ENCODE measurements around the gene PRDM16.

DNA sequence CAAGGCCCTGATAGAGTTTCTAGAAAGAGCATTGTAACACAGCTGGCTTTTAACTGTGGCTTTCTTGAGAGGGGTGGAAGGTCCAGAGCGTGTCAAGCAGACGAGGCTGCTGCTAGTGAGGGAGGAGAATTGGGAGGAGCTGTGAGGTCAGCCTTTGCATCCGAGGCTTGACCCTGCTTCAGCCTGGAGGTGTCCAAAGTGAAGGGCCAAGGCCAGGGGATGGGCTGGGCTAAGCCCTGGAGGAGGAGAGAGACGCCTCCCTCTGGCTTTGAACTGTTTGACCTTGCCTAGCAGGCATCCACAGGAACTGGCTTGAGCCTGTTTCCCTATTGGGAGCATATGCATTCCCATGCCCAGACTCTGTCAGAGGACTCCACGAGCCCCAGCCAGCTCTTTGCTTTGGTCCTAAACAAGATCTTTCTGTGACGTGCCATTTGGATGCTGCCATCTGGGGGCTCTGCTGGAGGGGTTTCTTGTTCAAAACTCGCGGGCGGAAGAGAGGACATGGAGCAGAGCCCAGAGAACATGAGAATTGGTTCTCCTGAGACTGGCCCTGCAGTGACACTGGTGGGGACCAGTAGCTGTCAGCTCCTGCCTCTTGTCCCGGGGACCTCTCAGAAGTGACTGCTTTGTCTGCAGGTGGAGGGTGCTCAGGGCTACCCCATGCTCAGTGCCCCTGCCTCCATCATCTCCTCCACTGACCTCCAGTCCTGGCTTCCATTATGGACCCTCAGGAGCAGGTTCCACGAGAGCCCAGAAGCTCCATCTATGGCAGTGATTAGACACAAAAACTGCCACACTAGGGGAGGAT, 42.2 kb upstream of the PRDM16 start:
- no peak for TF ChIP-seq POLR2A (IDR thresholded peaks at IDR 0.05)
- TF ChIP-seq, protein P1, sequence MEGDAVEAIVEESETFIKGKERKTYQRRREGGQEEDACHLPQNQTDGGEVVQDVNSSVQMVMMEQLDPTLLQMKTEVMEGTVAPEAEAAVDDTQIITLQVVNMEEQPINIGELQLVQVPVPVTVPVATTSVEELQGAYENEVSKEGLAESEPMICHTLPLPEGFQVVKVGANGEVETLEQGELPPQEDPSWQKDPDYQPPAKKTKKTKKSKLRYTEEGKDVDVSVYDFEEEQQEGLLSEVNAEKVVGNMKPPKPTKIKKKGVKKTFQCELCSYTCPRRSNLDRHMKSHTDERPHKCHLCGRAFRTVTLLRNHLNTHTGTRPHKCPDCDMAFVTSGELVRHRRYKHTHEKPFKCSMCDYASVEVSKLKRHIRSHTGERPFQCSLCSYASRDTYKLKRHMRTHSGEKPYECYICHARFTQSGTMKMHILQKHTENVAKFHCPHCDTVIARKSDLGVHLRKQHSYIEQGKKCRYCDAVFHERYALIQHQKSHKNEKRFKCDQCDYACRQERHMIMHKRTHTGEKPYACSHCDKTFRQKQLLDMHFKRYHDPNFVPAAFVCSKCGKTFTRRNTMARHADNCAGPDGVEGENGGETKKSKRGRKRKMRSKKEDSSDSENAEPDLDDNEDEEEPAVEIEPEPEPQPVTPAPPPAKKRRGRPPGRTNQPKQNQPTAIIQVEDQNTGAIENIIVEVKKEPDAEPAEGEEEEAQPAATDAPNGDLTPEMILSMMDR (IDR thresholded peaks at IDR 0.05): no peak
